GM12875 (cell line): ENCODE measurements around the gene HOXD12.

Source experiments
- H3K4me3 ChIP-seq: one replicate; pipeline ENCODE4 v1.5.1; 2011; ENCODE audit warnings: low read depth, low read length, control low read depth
- TF ChIP-seq, protein P1 (sequence below): IDR thresholded peaks from 2 replicates; pipeline ENCODE4 v1.5.1; 2011; ENCODE audit warnings: low read depth, mild to moderate bottlenecking, control low read depth, inconsistent platforms, low read length, moderate library complexity, borderline replicate concordance; ENCODE audit not compliant: insufficient read depth

The HOXD12 gene

DNA sequence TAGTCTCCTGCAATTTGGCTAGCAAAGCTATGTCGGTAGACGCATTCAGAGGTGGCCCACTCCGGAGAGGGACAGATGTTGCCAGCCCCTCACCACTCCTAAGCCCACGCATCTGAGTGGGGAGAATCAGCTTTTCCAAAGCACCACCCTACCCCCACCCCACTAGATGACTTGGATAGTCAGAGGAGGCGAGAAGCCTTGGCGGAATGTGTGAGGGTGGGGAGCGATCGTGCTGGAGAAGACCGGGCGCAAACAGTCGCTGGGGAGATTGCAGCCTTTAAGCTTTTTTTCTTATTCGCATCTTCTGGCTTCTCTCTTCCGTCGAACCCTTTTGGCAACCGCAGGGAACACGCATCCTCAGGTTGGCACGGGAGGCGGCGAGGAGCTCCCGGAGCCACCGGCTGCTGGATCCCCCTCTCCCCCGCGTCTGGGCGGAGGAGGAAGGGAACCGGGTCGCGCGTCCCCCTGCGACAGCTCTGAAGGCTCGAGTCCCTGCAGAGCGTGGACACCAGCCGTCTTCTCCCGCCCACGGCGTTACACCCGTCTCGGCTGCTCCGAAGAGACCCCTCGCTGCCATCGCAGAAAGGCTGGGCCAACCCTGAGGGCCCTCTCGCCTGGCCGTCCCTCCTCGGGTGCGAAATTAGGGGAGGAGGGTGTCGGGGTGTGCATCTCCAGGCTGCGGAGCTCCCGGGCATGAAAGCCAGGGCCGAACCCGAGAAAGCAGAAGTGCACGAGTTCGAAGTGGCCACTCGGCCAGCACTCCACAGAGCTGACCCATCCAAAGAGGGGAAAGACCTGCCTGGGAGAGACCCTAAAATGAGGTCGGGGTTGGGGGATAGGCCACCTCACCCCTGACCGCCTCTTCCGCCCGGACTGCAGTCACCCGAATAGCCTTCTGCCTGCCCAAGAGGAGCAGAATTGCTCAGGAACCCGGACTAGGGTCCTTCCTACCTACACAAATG is 28.0 kb upstream of the HOXD12 start:
- TF ChIP-seq, protein P1, sequence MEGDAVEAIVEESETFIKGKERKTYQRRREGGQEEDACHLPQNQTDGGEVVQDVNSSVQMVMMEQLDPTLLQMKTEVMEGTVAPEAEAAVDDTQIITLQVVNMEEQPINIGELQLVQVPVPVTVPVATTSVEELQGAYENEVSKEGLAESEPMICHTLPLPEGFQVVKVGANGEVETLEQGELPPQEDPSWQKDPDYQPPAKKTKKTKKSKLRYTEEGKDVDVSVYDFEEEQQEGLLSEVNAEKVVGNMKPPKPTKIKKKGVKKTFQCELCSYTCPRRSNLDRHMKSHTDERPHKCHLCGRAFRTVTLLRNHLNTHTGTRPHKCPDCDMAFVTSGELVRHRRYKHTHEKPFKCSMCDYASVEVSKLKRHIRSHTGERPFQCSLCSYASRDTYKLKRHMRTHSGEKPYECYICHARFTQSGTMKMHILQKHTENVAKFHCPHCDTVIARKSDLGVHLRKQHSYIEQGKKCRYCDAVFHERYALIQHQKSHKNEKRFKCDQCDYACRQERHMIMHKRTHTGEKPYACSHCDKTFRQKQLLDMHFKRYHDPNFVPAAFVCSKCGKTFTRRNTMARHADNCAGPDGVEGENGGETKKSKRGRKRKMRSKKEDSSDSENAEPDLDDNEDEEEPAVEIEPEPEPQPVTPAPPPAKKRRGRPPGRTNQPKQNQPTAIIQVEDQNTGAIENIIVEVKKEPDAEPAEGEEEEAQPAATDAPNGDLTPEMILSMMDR = no peak
- H3K4me3 ChIP-seq = no peak overlapping the region

DNA sequence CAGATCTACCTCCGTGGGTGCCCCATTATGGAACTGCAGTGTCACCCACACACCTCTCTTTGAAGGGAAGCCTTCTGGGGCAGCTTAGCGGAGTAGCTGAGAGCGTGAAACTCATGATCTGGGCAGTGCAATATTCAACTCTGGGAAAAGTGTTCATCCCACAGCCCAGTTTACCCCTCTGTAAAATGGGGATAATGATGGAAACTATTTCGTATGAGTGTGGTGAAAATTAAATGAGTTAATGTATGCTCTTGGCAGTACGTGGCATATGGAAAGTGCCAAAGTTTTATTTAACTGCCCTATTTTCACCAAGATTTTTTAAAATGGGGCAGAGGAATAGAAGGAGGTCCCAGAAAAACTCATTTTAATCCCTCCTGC is 27.3 kb upstream of the HOXD12 start:
- TF ChIP-seq, protein P1 = no peak
- H3K4me3 ChIP-seq = no peak overlapping the region

DNA sequence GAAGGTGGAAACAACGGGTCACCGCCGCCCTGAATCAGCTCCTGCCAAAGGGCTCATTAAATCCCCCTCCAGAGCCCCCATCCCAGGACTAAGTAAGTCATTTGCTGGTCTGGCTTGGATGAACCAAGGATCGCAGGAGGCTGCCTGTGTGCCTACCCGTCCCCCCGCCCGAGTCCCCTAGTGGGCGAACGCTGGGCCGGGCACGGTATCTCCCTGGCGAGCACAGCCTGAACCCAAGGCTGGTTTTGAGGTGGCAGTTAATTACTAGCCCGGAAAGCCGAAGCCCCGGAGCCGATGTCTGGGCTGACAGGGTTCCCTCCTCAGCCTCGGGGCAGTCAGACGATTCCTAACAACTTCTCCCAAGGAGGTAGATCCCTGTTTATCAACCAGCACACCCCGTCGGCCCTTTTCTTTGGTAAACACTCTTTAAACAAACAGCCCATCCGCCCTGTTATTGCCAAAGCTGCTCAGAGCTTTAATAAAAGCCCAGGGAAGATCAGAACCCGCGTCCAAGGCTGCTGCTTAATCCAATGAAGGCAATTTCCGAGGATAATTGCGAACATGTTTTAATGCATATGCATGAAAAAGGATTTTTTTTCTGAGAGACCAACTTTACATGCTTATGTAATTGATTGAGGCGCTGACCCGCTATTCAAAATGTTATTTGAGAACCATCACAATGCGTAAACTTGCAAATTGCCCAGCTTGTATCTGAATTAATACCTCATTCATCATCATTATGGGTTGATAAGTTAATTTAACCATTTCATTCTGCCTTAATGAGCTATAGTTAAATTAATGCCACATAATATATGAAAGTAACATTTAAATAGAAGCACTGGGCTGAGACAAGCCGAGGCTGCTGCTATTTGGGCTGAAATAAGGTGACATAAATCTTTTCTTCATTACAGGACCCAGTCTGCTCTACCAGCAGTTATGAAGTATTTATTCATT is 26.4 kb upstream of the HOXD12 start:
- TF ChIP-seq, protein P1 = no peak
- H3K4me3 ChIP-seq = no peak overlapping the region

DNA sequence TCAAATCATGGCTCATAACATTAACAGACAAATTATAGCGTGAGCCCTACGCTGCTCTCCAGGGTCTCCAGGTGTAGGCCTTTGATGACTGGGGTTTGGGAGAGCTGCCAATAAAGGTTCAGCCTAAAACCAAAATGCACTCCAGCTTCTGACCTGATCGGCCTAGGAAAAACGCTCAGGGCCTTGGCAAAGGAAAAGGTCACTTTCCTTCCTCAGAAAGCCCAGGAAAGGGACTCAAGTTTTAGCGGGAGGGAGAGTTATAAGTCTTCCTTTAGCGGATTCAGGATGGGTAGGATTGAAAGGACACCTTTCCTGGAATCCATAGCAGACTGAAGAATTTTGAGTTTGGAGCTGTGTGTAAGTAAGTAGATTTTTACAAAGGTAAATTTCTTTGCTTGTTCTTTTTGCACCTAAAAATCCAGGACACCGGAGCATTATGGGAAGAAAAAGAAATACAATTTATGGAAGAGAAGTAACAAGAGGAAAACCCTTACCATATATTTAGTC is 24.6 kb upstream of the HOXD12 start:
- H3K4me3 ChIP-seq = no peak overlapping the region
- TF ChIP-seq, protein P1 = no peak

DNA sequence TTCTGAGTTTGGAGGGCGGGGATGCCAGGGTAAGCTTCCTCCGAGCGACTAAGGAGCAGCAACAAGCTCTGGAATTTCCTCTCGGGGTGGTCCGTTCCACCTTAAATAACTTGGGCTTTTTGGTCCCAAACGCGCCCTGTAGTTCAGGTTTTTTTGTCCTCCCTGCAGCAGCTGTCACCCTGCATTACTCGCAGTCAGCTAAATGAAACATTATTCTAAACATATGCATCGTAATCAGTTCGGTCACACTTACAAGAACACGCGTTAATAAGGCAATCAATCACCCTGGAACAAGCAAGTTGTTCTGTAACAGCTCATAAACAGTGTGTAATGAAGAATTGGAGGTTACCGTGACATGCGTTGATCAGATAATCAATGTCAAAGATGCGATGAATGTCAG is 24.1 kb upstream of the HOXD12 start:
- no peak overlapping the region for H3K4me3 ChIP-seq
- TF ChIP-seq, protein P1 = no peak

DNA sequence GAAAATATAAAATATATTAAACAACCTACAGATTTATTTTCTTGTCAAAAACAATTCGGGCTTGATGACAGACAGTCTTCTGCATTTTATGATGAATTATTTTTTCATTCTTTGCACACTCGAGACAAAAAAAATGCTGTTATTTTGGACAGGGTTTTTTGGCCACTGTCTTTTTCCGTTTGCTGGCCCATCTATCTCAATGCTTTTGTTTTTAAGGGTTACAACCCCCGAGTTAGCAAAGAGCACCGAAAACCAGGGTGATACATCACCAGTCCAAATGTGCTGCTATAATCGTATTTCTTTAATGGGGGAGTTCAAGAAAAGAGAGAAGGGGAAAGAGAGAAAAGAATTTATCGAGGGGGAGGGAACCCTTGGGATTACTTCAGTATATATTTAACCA is 23.5 kb upstream of the HOXD12 start:
- TF ChIP-seq, protein P1 = no peak
- no peak overlapping the region for H3K4me3 ChIP-seq
